ENCODE measurements around the gene NANOS3.
A peak's percentile ranks its signal among the peaks of the same experiment; 100 is the strongest.

DNA sequence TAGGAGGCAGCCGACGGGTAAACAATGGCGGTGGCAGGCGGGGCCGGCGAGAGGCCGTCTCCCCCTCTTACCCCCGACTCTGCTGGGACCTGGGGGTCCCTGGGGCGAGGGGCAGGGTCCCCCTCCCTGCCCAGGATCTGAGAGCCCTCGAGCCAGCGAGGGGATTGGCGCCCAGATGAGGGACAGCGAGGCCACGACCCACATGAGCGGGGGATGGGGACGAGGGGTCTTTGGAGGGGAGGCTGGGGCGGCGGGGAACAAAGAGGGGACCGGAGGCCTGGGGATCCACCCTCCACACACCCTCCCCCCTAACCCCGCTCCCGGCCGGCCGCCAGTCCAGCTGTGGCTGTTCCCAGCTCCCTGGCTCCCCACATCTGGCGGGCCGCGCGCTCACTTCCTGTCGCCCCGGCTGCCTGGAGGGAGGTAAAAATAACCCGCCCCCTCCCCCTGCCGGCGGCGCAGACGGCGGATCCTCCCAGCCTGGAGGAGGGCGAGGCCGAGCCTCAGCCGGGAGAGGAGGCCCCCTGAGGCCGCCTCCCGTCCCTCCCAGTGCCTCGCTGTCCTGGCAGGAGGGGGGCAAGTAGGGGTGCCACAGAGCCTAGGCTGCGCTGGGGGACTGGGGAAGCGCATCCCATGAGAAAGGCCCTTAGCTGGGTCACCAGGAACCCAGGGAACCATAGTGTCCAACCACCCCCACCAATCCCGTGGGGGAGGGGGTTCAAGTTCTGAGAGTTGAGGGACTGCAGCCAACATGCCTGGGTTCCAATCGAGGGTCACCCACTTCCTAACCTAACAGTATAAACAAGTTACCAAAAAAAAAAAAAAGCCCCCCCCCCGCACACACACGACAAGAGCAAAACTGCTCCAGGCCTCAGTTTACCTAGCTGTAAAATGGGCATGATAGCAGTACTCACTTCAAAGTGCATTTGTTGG lies 29.3 kb upstream of the NANOS3 start:
- no peak for TF ChIP-seq NR2C1 (IDR thresholded peaks at IDR 0.05)
- TF ChIP-seq REST (IDR thresholded peaks at IDR 0.05; ENCODE audit: low read depth, low read length) = peak; percentile 3; the same call in 1 of the 2 replicates
- TF ChIP-seq CEBPB (IDR thresholded peaks at IDR 0.05; ENCODE audit: borderline replicate concordance in 1 of 2, low read depth in 2 of 2, low read length in 2 of 2) = no peak
- TF ChIP-seq SRF (IDR thresholded peaks at IDR 0.05; ENCODE audit: low read depth in 2 of 2, low read length in 2 of 2) = 0 out of 4 replicates have a peak, but pooled peaks of 1 of the 2 experiments have one; percentile 3
- TF ChIP-seq HCFC1 (IDR thresholded peaks at IDR 0.05; ENCODE audit: low read length) = no peak
- no peak for TF ChIP-seq CREM (IDR thresholded peaks at IDR 0.05; ENCODE audit: low read depth)
- TF ChIP-seq GABPA (IDR thresholded peaks at IDR 0.05; ENCODE audit: low read depth) = no peak
- peak; percentile 72 for TF ChIP-seq POLR2A (IDR thresholded peaks at IDR 0.05; ENCODE audit: low read depth, low read length)
- peak; percentile 11; the same call in 1 of the 2 replicates for TF ChIP-seq MAX (IDR thresholded peaks at IDR 0.05; ENCODE audit: low read depth, low read length)
- TF ChIP-seq ZNF384 (IDR thresholded peaks at IDR 0.05; ENCODE audit: borderline replicate concordance, low read depth, low read length) = no peak
- TF ChIP-seq HDGF (IDR thresholded peaks at IDR 0.05) = no peak
- TF ChIP-seq, protein P1, sequence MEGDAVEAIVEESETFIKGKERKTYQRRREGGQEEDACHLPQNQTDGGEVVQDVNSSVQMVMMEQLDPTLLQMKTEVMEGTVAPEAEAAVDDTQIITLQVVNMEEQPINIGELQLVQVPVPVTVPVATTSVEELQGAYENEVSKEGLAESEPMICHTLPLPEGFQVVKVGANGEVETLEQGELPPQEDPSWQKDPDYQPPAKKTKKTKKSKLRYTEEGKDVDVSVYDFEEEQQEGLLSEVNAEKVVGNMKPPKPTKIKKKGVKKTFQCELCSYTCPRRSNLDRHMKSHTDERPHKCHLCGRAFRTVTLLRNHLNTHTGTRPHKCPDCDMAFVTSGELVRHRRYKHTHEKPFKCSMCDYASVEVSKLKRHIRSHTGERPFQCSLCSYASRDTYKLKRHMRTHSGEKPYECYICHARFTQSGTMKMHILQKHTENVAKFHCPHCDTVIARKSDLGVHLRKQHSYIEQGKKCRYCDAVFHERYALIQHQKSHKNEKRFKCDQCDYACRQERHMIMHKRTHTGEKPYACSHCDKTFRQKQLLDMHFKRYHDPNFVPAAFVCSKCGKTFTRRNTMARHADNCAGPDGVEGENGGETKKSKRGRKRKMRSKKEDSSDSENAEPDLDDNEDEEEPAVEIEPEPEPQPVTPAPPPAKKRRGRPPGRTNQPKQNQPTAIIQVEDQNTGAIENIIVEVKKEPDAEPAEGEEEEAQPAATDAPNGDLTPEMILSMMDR (IDR thresholded peaks at IDR 0.05 in 2 of 3, conservative IDR thresholded peaks at IDR 0.05 in 1 of 3; ENCODE audit: control insufficient read depth in 2 of 3, extremely low read depth in 1 of 3, insufficient read depth in 1 of 3, low read depth in 3 of 3, low read length in 3 of 3) = peak in 2 of 3 experiments; percentile 14 to 26; a peak in 2 of 6 replicates
- peak; percentile 11 for TF ChIP-seq BCL3 (IDR thresholded peaks at IDR 0.05; ENCODE audit: borderline replicate concordance, insufficient read depth, low read depth, low read length, poor library complexity, severe bottlenecking)
